HG03442 (cell line): Measurements from ENCODE around the gene ARMH3.
"Not testable (repeated sequence)": the region's sequence is repeated elsewhere in the genome, so short reads cannot be mapped to it uniquely, and the experiment has no call there.

Source experiments
- ATAC-seq: cut with Tn5 transposase; IDR thresholded peaks from one replicate; pipeline ENCODE4 v1.9.1; 2021; ENCODE audit warnings: mild to moderate bottlenecking, moderate library complexity; ENCODE audit not compliant: unreplicated experiment

Gene ARMH3

DNA sequence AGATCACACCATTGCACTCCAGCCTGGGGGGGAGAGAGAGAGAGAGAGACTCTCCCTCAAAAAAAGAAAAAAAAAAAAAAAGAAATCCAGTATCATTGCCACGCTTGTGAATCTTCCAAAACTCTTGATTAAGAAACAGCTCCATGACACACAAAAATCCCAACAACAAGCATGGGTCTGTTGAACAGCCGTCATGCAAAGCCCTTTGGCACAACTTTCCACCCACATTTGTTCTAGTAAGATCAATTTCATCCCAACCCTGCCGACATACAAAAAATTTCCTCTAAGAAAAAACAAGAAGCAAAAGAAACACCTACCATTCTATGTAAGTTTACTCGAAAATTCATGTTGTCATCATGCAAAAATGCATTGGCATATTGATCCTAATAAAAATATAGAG is 62.8 kb downstream of the ARMH3 start:
- no peak for ATAC-seq

DNA sequence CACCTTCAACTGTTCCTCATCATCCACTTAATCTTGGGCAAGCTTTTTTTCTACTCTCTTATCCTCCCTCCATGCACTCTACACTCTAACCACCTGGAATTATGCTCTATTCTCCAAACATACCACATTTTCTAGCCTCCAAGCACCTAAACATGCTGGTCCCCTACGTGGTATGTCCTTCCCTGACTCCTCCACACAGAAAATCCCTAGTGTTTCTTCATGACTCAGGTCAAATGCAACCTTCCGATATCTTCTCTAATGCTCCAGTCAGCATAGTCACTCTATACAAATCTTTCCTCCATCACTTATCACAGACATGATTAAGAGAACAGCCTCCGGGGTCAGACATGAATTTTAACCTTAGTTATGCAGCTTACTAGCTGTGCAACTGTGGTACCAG is 68.8 kb downstream of the ARMH3 start:
- no peak for ATAC-seq

DNA sequence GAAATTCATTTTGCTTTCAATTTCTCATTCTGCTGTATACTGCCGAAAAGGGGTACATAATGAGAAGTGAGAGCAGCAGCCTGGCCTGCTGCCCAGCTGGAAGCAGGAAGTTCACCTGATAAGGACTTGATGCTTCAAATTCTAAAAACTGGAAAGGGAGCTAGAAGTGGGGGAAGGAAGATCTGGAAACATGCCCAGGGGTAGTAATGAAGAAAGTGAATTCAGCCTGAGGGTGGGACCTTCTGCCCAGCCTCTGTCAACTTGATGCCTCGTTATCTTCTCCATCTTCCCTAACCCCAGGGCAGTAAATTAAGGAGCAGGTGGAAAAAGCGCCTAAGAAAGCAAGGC is 69.4 kb downstream of the ARMH3 start:
- no peak for ATAC-seq

DNA sequence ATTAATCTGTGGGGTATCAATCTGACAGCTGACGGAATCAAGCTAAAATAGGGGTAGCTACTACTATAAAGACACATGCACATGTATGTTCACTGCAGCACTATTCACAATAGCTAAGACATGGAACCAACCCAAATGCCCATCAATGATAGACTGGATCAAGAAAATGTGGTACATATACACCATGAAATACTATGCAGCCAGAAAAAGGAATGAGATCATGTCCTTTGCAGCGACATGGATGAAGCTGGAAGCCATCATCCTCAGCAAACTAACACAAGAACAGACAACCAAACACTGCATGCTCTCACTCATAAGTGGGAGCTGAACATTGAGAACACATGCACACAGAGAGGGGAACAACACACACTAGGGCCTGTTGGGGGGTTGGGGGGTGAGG is 75.3 kb downstream of the ARMH3 start:
- not testable (repeated sequence) for ATAC-seq

DNA sequence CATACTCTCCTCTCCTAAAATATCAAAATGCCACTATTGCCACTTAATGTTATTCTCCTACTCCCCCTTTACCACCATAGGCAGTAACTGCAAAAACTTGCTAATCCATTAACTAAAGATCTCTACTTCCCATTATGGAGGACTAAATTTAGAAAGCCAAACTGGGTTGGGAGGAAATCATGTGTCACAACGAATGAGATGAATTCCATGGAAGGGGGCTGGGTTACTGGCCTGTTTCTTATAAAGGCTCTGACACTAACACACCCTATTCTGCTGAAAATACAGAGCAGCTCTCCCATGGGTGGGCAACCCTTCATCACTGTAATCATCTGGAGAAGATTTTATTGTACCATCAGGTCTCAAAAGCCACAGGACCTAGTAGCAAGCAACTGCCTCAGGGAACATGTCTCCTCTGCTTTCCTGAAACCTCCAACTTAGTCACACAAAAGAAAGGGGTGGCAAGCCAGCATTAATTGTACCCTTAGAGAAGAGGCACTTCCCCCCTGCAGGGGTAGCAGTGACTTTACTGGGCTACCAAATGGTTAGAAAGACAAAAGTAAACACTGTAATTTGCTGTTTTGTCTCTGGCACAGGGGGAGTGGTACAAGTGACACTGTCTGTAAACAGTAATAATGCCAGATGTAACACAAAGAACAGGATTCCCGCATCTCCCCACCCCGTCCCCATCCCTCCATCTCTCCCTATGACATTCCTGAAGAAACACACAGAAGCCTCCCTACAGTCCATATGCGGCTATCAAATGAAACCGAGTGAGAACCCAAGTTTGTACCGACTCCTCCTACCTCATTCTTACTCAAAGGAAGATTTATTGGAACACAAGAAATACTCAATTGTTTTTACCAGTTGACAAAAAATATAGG is 81.6 kb downstream of the ARMH3 start:
- no peak for ATAC-seq

DNA sequence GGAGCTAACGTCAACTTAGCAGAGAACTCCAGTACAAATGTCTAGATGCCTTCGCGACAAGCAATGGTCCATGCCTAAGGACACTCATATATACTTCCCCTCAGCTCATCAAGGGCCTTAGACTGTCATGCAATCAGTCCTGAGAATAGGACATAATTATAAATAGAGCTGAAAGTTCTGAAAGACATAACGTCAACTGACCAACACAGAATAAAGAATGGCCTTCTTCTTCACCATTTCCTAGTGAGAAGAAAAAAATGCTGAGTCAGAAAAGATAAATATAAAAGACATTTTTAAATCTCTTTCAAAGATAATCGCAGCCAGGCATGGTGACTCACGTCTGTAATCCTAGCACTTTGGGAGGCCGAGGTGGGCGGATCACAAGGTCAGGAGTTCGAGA is 83.2 kb downstream of the ARMH3 start:
- ATAC-seq = no peak

DNA sequence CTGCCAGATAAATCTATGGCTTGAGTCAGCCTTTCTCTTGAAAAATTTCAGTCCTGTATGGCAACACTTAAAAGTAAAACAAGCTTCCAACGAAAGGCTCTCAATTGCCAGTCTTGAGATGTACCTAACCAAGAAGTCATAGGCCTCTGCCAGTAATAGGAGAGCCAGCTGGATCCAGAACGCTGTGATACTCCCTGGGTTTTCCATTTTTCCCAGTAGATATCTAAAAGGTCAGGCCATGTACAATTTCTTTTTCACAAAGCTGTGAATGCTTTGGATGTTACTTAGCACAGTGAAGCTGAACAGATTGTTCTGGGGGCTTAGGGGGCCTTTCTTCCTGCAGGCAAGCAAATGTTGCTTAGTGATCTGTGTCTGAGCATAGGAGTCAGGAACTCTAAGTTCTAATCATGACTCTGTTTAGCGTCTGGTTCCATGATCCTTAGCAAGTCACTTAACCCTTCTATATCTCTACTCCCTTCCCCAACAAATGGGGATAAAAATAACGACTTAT is 86.5 kb downstream of the ARMH3 start:
- no peak for ATAC-seq

DNA sequence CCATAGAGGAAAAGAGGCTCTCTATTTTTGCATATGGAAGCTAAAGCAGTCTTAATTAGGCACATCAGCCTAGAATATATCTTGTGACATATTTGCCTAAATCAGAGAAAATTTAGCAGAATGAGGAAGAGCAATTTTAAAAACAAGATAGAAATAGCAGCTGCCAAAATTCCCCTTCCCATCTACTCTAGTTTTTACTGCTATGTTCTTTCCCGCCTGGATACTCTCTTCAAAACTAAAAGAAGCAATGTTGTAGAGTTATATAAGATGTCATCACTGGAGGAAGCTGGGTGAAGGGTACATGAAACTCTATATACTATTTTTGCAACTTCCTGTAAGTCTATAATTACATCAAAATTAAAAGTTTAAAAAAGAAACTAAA is 87.0 kb downstream of the ARMH3 start:
- ATAC-seq = no peak

DNA sequence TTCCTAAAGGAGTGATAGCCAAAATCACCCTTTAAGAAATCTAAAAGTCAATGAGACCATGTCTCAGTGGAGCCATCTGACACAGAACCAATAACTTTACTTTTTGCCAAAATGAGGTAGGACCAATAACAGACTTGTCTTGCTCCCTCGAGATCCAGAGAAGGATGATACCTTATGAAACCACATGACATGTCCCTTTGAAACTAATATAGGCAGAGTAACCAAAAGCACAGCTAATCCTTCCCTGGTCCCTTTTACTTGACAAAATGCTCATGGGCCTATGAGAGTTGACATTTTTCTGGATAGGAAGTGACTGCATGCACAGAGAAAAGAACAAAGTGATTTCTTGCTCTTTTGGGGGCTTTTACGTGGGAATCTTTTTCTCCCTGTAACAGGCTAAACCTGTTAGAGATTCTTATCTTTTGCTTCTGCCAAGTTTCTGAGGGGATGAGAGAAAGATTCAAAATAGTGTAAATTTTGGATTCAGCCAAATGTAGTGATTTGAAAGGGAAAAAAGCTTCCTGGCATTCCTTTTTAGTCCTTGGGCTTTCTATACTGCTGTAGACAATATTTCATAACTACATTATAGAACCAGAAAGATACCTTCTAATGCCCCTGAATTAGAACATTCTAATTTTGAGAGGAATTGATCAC is 87.6 kb downstream of the ARMH3 start:
- no peak for ATAC-seq

DNA sequence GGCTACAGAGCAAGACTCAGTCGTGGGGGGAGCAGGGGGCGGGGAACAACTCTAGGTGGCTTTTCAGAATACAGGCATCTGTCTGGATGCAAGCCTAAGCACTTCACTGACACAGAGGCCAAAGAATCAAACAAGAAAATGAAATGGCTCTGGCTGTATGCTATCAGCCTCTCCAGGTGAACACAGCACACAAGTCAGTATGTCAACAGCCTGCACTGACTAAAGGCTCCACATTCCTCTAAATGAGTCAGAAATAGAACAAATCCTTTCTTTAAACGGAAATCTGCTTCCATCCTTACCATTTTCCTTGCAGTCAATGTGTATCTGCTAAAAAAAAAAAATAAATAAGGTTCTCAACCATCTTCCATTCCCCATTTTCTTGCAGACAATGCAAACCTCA is 88.3 kb downstream of the ARMH3 start:
- ATAC-seq = no peak

DNA sequence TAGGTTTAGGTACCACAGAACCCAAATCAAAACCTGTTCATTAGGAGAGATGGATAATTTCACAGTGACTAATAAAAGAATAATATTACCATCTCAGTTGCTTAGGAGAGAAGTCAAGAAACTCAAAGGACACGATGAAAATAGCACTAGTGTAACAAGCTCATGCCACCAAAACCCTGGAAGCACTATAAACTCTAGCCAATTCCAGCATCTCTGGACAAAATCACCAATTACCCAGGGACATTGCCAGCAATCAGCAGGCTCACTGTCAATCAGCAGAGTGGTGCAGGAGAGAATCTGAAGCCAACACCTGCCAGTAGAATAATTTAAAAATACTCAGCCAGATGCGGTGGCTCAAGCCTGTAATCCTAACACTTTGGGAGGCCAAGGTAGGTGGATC is 88.9 kb downstream of the ARMH3 start:
- ATAC-seq = no peak

DNA sequence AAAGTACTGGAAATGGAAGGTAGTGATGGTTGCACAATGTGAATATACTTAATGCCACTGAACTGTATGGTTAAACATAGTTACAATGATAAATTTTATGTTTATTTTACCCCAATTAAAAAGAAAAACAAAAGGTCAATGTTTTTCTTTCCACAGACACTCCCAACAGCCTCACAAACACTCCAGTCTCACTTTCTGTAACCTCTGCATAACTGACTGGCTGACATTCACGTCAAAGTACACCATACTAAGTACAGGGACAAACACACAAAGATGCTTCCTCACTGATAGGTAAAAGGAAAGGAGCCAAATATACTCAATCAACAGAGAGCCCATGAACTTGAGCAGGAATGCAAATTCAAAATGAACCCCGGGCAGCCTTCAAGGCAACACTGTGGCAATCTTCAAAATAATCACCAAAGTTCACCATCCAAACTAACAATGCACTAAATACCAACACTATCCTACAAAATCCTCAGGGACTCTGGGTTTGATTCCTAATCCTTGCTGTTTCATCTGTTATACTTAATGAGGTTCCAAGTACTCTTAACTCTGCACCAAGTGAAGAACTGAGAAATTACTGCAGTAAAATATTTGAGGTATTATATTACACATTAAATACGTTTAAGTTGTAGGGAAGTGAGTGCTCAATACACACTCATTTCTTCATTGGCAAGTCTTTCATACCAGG is 90.8 kb downstream of the ARMH3 start:
- ATAC-seq = no peak

DNA sequence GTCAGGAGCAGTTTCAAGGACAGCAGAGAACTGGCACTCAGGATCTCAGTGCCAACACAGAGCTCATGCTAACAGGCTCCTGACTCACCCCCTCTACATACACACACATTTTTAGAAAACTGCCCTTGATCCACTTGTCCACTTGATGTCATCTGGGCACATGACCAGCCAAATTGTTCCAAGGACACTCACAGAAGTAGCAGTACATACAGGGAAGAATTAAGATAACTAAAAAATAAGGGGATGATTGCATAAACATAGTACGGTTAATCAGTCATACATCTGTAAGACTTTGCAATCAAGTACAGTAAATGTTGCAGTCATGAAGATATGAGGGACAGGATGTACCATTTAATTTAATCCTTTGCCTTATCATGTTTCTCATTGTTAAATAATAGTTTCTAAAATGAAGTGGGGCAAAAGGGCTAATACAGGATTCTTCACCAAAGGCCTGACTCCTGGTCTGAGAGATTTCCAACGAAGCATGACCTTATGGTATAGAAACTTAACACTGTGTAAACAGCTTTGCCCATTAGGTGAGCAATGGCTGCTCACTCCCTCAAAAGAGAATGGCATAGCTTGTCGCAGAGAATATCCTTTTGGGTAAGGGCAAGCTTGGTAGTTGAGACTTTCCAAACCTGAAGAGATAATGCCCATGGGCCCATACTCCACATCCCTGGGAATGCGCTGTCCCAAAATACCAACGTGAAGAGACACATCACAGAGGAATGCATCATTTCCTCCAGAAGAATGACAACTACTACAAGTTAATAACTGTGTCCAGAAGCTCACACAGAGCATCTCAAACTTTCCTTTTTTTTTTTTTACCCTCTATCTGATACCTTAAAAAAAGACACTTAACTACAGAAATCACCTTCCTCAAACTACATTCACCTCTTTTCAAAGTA is 94.1 kb downstream of the ARMH3 start:
- no peak for ATAC-seq

DNA sequence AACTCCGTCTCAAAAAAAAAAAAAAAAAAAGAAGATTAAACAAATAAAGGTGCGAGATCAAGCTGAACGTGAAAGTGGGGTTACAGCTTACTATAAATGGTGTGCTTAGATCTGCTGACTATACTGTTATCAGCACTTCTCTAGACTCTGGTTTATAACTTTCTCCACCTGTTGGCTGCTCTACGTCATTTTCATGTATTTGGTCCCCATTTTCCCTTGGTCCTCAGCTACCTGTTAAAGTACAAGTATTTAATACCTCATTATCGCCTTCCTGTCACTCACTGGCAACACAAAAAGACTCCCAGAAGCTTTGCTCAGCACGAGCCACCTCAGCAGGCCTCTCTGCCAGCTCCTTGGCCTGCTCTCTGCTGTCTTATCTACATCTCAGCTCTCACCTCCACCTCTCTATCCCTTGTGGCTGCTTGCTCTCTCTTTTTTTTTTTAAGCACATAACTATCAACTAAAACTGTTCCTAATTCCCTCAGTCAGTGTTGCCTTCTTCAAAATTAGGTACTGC is 95.0 kb downstream of the ARMH3 start:
- ATAC-seq = no peak

DNA sequence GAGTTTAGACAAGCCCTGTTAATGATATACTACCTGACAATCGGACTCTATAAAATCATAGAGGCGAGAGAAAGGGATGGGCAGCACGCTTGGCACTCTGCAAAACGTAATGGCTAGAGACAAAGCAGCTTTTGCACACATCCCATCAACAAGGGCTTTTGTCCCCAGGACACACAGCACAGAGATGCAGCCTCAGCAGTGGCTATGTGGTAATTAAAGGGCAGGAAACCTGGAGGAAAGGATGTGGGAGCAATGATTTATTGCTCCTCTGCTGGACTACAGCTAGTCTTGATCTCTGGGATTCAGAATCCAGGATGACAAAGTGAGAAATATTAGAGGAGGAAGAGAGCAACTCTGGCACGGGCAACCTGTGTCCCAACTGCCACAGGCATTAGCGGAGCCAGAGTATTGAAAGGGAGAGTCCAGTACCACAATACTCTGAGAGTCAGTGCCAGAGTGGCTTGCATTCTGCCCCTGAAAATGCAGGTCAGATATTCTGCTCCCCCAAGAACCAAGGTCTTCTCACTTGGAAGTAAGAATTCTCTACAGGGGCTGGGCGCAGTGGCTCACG is 96.5 kb downstream of the ARMH3 start:
- ATAC-seq = no peak

DNA sequence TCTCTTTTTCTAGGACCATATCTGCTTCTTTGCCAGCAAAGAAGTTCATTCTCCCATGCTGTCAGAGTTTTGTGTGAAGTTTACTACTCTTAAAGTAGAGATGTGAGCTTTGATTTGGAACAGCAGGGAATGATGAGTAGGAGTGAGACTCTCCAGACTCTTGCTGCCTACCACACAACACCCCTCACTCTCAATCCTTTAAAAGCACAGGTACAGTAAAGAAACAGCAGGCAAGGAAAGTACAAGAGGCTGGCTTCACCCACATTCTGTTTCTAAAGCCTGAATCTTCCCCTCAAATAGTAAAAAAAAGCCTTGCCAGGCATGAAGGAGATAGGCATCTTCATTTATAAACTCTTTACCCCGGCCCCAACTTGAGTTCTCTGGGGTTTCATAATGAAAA is 97.3 kb downstream of the ARMH3 start:
- ATAC-seq = no peak

DNA sequence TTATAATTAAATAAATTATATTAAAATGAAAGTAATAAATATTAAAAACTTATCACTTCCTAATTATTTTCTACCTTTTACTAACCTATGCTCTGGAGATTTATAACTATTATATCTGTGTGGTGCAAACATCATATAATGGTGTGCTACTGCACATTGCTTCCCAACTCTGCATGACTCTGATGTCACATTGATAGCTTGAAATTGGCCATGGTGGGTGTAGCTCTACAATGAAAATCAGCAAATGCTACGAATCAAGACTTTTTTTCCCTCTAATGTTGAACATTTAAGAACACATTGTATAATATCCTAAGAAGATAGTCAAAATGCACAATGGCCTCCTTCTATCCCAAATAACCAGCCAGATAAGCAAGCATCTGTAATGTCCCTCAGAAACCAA is 99.1 kb downstream of the ARMH3 start:
- no peak for ATAC-seq

DNA sequence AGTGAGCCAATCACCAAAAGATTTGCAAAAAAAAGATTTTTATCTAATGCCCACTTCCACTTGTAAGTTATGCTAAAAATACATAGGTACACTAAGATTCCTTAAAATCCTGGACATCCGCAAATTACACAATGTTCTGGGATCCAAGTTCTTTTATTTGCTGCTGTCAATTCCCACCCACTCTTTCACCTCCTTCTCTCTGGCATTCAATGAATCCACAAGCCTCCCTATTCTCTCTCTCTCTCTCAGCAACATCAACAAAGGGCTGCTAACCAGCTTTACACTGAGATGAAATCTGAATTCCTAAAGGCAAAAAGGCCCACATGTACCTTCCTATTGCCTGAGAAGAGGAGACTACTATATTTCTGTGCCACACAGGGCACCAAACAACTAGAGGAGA is 99.9 kb downstream of the ARMH3 start:
- ATAC-seq = no peak

DNA sequence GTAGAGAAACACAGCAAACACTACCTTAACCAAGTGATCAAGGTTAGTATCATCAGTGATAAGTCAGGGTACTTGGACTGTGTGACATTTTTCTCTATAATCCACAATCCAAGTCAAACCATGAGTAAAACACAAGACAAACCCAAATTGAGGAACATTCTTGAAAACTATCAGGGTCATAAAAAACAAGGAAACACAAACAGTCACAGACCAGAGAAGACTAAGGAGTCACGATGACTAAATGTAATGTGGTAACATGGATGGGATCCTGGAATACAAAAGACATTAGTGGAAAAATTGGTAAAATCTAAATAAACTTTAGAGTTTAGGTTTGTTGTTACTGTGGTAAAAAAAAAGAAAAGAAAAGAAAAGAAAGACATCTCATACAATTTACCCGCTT is 103.8 kb downstream of the ARMH3 start:
- ATAC-seq = no peak

DNA sequence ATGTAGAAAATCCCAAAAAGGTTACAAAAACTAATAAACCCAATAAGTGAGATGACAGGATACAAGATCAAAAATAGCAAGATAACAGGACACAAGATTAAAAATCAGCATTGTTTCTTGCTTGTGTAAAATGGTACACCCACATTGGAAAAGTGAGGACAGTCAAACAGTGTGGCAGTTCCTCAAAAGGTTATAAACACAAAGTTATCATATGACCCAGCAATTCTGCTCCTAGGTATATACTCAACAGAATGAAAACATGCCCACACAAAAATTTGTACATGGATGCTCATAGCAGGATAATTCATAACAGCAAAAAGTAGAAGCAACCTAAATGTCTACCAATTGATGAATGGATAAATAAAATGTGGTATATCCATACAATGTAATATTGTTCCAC is 105.8 kb downstream of the ARMH3 start:
- no peak for ATAC-seq
